ENCODE data around the gene FGFRL1.
A peak's percentile ranks its signal among the peaks of the same experiment; 100 is the strongest.

FGFRL1 gene

GRCh38 chr4:1024882-1025545 lies 13.6 kb downstream of the FGFRL1 start:
- no peak for DNase-seq

- peak; percentile 42 for DNase-seq
Measured at GRCh38 chr4:1026115-1026514, 14.7 kb downstream of the FGFRL1 start.

- DNase-seq, result no peak
Measured at GRCh38 chr4:1027219-1027914, 15.9 kb downstream of the FGFRL1 start.

DNA sequence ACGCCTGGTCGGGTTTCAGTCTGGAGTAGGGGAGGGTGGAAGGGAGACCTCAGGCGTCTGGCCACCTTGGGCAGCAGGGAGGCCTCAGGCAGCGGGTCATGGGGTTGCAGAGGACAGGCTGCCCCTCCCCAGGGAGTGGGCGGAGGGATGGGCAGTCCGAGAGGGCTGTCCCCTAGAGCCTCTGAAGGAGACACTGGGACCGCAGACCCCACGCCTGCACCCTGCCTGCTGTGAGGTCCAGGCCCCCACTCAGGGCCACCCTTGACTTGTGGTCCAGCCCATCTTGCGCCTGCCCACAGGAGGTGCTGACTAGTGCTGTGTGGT lies 16.5 kb downstream of the FGFRL1 start:
- no peak for DNase-seq

DNA sequence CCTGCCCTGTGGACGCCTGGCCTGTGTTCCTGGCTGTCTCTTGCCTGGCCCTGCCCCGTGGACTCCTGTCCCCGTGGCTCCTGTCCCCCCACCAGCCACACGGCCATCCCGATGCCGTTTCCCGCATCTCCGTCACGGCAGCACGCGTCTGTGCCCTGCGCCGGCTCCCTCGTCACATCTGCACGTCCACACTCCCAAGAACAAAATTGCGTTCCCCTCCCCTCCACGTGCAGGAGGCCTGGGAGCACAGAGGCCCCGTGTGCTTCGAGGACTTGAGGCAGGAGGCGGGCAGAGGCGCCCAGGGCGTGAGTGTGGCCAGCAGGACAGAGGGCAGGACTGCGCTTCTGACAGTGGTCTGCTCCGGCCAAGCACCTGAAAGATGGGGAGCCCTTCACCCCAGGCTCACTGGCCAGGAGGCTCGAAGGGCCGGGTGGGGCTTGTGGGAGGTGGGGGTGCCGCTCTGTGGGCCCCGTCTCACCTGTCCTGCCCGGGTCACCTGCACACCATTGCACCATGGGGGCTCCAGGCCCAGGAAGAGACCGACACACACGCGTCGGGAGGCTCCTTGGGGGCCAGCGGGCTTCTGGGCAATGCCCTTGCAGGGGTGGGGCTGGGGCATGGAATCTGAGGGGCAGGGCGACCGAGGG lies 17.3 kb downstream of the FGFRL1 start:
- no peak for DNase-seq

- no peak for DNase-seq
Measured at GRCh38 chr4:1029529-1029928, 18.1 kb downstream of the FGFRL1 start.

GRCh38 chr4:1030031-1030430 lies 18.6 kb downstream of the FGFRL1 start:
- no peak for DNase-seq

DNA sequence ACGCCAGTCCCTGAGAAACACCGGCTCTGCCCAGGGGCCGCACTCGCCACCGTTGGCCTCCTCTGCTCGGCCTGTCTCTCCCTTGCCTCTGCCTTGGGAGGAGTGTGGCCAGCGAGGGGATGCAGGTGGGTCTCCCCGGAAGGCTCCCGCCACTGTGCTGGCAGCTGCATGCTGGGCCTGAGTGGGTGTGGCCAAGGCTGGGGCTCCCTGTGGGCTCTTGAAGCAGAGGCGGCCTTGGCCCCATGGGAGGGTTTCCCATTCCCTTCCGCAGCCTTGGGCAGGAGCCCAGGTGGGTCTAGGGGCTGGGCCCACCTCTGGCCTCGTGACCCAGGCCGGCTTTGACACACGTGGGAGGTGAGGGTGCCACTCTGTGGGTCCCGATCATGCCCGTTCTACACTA lies 19.1 kb downstream of the FGFRL1 start:
- no peak for DNase-seq

- no peak for DNase-seq
Measured at GRCh38 chr4:1031346-1031745, 19.9 kb downstream of the FGFRL1 start.

- DNase-seq, result no peak
Measured at GRCh38 chr4:1031956-1032795, 20.8 kb downstream of the FGFRL1 start.

DNA sequence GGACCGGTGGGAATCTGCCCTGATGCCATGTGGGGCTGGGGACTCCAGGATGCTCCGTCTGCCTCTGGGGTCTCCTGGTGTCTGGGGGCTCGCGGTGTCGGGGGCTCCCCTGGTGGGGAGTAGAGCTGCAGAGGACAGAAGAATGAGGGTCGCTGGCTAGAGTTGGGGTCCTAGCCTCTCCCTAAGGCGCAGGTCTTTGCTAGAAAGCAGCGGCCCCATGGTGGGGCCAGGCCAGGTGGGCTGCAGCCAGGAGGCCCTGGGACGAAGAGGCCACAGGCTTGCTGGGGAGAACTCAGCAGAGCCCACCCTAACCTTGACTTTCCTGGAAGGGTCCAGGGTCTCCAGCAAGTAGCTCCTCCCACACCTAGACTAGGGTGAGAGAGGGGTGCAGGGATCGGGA lies 21.4 kb downstream of the FGFRL1 start:
- DNase-seq, result no peak

DNA sequence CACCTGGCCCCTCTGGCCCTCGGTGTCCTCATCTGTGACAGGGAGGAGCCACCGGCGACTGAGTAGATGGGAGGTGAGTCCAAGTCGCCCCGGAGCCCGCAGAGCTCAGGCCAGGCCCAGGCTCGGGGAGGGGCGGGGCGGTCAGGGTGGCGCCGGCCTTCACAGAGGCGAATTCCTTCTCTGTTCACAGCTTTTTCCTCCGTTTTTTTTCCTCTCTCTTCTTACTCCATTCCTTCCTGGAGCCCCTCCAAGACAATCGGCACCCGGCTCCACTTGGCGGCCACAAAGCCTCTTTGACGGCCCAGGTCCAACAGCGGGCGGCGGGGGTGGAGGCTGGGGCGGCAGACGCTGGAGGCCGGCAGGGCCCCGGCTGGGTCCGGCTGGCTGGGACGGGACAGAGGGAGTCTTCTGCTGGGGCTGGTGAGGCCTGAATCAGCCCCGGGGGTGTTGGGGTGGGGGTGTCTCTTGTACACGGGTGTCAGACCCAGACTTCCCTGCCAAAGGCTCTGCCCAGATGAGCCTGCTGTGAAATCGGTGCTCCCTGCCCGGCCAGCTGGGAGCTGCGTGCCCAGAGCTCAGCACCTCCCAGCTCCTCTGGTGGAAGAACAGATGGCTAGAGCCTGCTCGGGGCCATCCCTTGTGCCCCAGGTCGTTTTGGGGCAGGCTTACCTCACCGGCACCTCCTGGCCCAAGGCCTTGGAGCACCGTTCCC lies 22.6 kb downstream of the FGFRL1 start:
- DNase-seq, result no peak

- DNase-seq, result no peak
Measured at GRCh38 chr4:1035510-1035909, 24.1 kb downstream of the FGFRL1 start.

- DNase-seq, result no peak
Measured at GRCh38 chr4:1036095-1036494, 24.7 kb downstream of the FGFRL1 start.

GRCh38 chr4:1036976-1037810 lies 25.8 kb downstream of the FGFRL1 start:
- no peak for DNase-seq

DNA sequence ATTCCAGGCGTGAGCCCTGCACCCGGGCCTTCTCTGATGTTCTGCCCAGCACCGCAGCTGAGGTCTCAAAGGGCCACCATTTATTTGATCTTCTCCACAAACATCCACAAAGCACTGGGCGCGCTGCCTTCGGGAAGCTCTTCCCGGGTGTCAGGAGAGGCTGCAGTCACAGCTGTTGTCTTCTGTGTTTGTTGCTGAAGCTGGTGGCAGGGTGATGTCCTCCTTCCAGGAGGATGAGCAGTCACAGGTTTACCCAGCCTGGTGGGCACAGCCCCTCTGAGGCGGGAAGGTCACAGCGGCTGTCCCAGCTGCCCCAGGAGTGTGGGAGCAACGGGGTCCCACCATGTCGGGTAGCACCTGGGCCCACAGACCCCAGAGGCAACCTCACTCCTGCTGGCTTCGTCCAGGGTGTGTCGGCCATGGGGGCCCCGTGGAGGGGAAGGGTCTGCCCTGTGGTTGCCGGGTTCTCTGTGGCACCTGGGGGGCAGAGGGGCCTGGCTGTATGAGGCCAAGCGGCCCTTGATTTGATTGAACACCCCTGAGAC lies 27.6 kb downstream of the FGFRL1 start:
- DNase-seq, result no peak

GRCh38 chr4:1039493-1040343 lies 28.3 kb downstream of the FGFRL1 start:
- DNase-seq, result no peak

GRCh38 chr4:1040344-1041146 lies 29.1 kb downstream of the FGFRL1 start:
- no peak for DNase-seq

GRCh38 chr4:1041147-1041935 lies 29.9 kb downstream of the FGFRL1 start:
- DNase-seq, result no peak
